Middle frontal gyrus (tissue), 1 donor: ENCODE measurements around the gene SCN2B.

ENCODE experiments used
- DNase-seq: peaks from one replicate; pipeline ENCODE4 v3.0.0-alpha.2; 2015; ENCODE audit warnings: low spot score; ENCODE audit errors: extremely low spot score

The SCN2B gene

GRCh38 chr11:118175031-118175992, 1.1 kb downstream of the SCN2B start:
- DNase-seq = no peak

- no peak for DNase-seq
Observed at GRCh38 chr11:118174006-118174567, 2.4 kb downstream of the SCN2B start.

GRCh38 chr11:118172356-118172755, 4.1 kb downstream of the SCN2B start:
- DNase-seq = no peak

- peak; percentile 90 for DNase-seq
Observed at GRCh38 chr11:118171269-118172062, 5.0 kb downstream of the SCN2B start.

- DNase-seq = no peak
Observed at GRCh38 chr11:118170882-118171268, 5.6 kb downstream of the SCN2B start.

- no peak for DNase-seq
Observed at GRCh38 chr11:118170231-118170630, 6.2 kb downstream of the SCN2B start.

- no peak for DNase-seq
Observed at GRCh38 chr11:118169300-118170140, 6.9 kb downstream of the SCN2B start.

GRCh38 chr11:118168751-118169150, 7.7 kb downstream of the SCN2B start:
- no peak for DNase-seq

- no peak for DNase-seq
Observed at GRCh38 chr11:118168316-118168715, 8.1 kb downstream of the SCN2B start.

GRCh38 chr11:118167906-118168305, 8.5 kb downstream of the SCN2B start:
- no peak for DNase-seq

GRCh38 chr11:118167253-118167652, 9.2 kb downstream of the SCN2B start:
- DNase-seq = no peak

- DNase-seq = no peak
Observed at GRCh38 chr11:118166641-118167040, 9.8 kb downstream of the SCN2B start.

- DNase-seq = no peak
Observed at GRCh38 chr11:118164885-118165284, 11.6 kb downstream of the SCN2B start.

GRCh38 chr11:118163494-118163893, 12.9 kb downstream of the SCN2B start:
- DNase-seq = no peak

- no peak for DNase-seq
Observed at GRCh38 chr11:118162846-118163245, 13.6 kb downstream of the SCN2B start.

GRCh38 chr11:118161786-118162185, 14.7 kb downstream of the SCN2B start:
- DNase-seq = no peak

GRCh38 chr11:118157186-118157895, 19.1 kb downstream of the SCN2B start:
- DNase-seq = no peak

- DNase-seq = no peak
Observed at GRCh38 chr11:118156531-118157185, 19.8 kb downstream of the SCN2B start.

GRCh38 chr11:118155776-118156530, 20.5 kb downstream of the SCN2B start:
- no peak for DNase-seq
